Measurements from ENCODE around the gene PPP3CA. TPM values are rescaled to one million over a fixed set of nuclear protein-coding genes. Genes with fewer than 3 reads are reported as not detected.

PPP3CA gene
- total RNA-seq, 1 experiment from 2014 or later: 133 TPM

- DNase-seq (ENCODE audit: low read depth, low spot score) (no peak), ATAC-seq (no peak)
- no peak overlapping the region for H3K9ac ChIP-seq (ENCODE audit: low read length)
- no peak overlapping the region for H3K4me3 ChIP-seq (replicated peaks in 1 of 2; ENCODE audit: low read depth in 1 of 2, low read length in 2 of 2)
- H3K27me3 ChIP-seq (ENCODE audit: insufficient read depth, low read length): no peaks in the 10 kb centered on the region
- no peaks in the 10 kb centered on the region for H3K9me2 ChIP-seq (ENCODE audit: insufficient read depth)
- RAD21 ChIA-PET (ENCODE audit: low non-redundant PET in 1 of 2, low total read pairs in 2 of 2, uncharacterized antibody in 2 of 2, unreplicated experiment in 2 of 2): no interaction called here
- TF ChIP-seq RAD21 (IDR thresholded peaks at IDR 0.05; ENCODE audit: low read depth): no peak
- TF ChIP-seq YY1 (IDR thresholded peaks at IDR 0.05; ENCODE audit: extremely low read depth, insufficient replicate concordance, low read depth, low read length): no peak
- no peak for TF ChIP-seq FOSL1 (IDR thresholded peaks at IDR 0.05; ENCODE audit: low read depth)
- TF ChIP-seq JUND (IDR thresholded peaks at IDR 0.05): no peak
- H3K36me3 ChIP-seq (ENCODE audit: control insufficient read depth in 1 of 2, insufficient read depth in 2 of 2, low read length in 2 of 2): no peaks in the 10 kb centered on the region
- POLR2A ChIA-PET: no interaction called here
- H4K20me1 ChIP-seq (ENCODE audit: insufficient read depth): no peaks in the 10 kb centered on the region
- H3K79me2 ChIP-seq (ENCODE audit: insufficient read depth, low read length): peaks cover 94% of the 10 kb centered on the region
- H3K4me2 ChIP-seq (ENCODE audit: low read length): peak overlapping the region; percentile 62
- intact Hi-C loops (cut with micrococcal nuclease): no loop called here
- BruUV-seq (replicated peaks): no TSS peak
- CTCF ChIA-PET: no interaction called here
- H3K9me3 ChIP-seq (ENCODE audit: control insufficient read depth in 1 of 2, insufficient read depth in 1 of 2, low read depth in 1 of 2, low read length in 2 of 2): no peaks in the 10 kb centered on the region
- H2AFZ ChIP-seq (ENCODE audit: low read depth, low read length, poor library complexity, severe bottlenecking): no peak overlapping the region
- peaks cover 49 to 62% of the 10 kb centered on the region in 2 experiments for H3K4me1 ChIP-seq (ENCODE audit: control insufficient read depth in 1 of 2, insufficient read depth in 2 of 2, low read length in 2 of 2)
- peak overlapping the region; percentile 75; the same call in 1 of the 2 replicates for H3K27ac ChIP-seq (ENCODE audit: low read depth, low read length)
These were observed 107.2 kb downstream of the PPP3CA start for GRCh38 chr4:101240099-101240498.

DNA sequence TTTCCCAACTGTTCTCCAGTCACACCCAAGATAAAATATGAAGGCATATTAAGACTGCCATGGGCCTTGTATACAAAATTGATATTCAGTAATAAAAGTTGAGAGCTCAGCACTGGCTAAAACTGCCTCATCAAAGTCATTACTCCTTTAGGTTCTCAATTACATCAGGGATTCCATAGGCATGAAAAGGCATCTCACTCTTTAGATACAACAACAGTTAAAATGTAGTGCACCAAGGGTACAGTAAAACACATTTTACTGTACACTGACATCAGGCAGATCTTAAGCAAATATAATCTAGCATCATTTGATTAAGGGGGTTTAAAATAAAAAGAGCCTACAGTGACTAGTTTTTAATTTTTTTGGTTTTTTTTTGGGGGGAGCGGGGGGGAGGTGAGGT is 107.7 kb downstream of the PPP3CA start:
- no peaks in the 10 kb centered on the region for H3K27me3 ChIP-seq (ENCODE audit: insufficient read depth, low read length)
- peak overlapping the region; percentile 62 for H3K4me2 ChIP-seq (ENCODE audit: low read length)
- peaks cover 94% of the 10 kb centered on the region for H3K79me2 ChIP-seq (ENCODE audit: insufficient read depth, low read length)
- no peaks in the 10 kb centered on the region for H3K36me3 ChIP-seq (ENCODE audit: control insufficient read depth in 1 of 2, insufficient read depth in 2 of 2, low read length in 2 of 2)
- H2AFZ ChIP-seq (ENCODE audit: low read depth, low read length, poor library complexity, severe bottlenecking): no peak overlapping the region
- H3K27ac ChIP-seq (ENCODE audit: low read depth, low read length): peak overlapping the region; percentile 75
- H3K9ac ChIP-seq (ENCODE audit: low read length): peak overlapping the region; percentile 17; the same call in 1 of the 2 replicates
- H4K20me1 ChIP-seq (ENCODE audit: insufficient read depth): no peaks in the 10 kb centered on the region
- TF ChIP-seq FOSL1 (IDR thresholded peaks at IDR 0.05; ENCODE audit: low read depth) (no peak), SIN3A (IDR thresholded peaks at IDR 0.05; ENCODE audit: low read depth) (no peak), CEBPB (IDR thresholded peaks at IDR 0.05; ENCODE audit: low read depth) (no peak), CBX3 (IDR thresholded peaks at IDR 0.05; ENCODE audit: low read depth) (no peak), RAD21 (IDR thresholded peaks at IDR 0.05; ENCODE audit: low read depth) (no peak), ELF1 (IDR thresholded peaks at IDR 0.05; ENCODE audit: borderline replicate concordance, low read depth) (no peak), ZNF274 (IDR thresholded peaks at IDR 0.05; ENCODE audit: low read depth, low read length) (no peak), EZH2 (IDR thresholded peaks at IDR 0.05) (no peak), TCF7L2 (IDR thresholded peaks at IDR 0.05; ENCODE audit: borderline replicate concordance, extremely low read depth, insufficient read depth, insufficient read length) (no peak), EGR1 (IDR thresholded peaks at IDR 0.05; ENCODE audit: low read depth) (no peak), EZH2phosphoT487 (IDR thresholded peaks at IDR 0.05; ENCODE audit: borderline replicate concordance) (no peak)
- TF ChIP-seq, protein P1, sequence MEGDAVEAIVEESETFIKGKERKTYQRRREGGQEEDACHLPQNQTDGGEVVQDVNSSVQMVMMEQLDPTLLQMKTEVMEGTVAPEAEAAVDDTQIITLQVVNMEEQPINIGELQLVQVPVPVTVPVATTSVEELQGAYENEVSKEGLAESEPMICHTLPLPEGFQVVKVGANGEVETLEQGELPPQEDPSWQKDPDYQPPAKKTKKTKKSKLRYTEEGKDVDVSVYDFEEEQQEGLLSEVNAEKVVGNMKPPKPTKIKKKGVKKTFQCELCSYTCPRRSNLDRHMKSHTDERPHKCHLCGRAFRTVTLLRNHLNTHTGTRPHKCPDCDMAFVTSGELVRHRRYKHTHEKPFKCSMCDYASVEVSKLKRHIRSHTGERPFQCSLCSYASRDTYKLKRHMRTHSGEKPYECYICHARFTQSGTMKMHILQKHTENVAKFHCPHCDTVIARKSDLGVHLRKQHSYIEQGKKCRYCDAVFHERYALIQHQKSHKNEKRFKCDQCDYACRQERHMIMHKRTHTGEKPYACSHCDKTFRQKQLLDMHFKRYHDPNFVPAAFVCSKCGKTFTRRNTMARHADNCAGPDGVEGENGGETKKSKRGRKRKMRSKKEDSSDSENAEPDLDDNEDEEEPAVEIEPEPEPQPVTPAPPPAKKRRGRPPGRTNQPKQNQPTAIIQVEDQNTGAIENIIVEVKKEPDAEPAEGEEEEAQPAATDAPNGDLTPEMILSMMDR (IDR thresholded peaks at IDR 0.05 in 2 of 3, conservative IDR thresholded peaks at IDR 0.05 in 1 of 3; ENCODE audit: borderline replicate concordance in 1 of 3, insufficient read depth in 1 of 3, low read depth in 2 of 3, low read length in 2 of 3): no peak
- TF ChIP-seq, protein P2, sequence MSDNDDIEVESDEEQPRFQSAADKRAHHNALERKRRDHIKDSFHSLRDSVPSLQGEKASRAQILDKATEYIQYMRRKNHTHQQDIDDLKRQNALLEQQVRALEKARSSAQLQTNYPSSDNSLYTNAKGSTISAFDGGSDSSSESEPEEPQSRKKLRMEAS (IDR thresholded peaks at IDR 0.05): no peak
- CTCF ChIA-PET: no interaction called here
- no peaks in the 10 kb centered on the region for H3K9me2 ChIP-seq (ENCODE audit: insufficient read depth)
- intact Hi-C loops (cut with micrococcal nuclease): loop anchor here (5.0 kb wide), 1 partner anchor 108 kb away; the partner anchor contains the start of gene PPP3CA
- no peak for ATAC-seq
- no peak for DNase-seq (ENCODE audit: low read depth, low spot score)
- POLR2A ChIA-PET: no interaction called here
- RAD21 ChIA-PET (ENCODE audit: low non-redundant PET in 1 of 2, low total read pairs in 2 of 2, uncharacterized antibody in 2 of 2, unreplicated experiment in 2 of 2): interaction anchor here in 1 of 2 experiments (0.7 kb wide), 1 partner anchor 100 kb away, joined by 3 read pairs; no protein-coding TSS in a partner anchor
- H3K4me3 ChIP-seq (replicated peaks in 1 of 2; ENCODE audit: low read depth in 1 of 2, low read length in 2 of 2): 0 out of 4 replicates have a peak overlapping the region, but pooled peaks of 1 of the 2 experiments have one; percentile 16
- H3K4me1 ChIP-seq (ENCODE audit: control insufficient read depth in 1 of 2, insufficient read depth in 2 of 2, low read length in 2 of 2): peaks cover 49 to 62% of the 10 kb centered on the region in 2 experiments
- H3K9me3 ChIP-seq (ENCODE audit: control insufficient read depth in 1 of 2, insufficient read depth in 1 of 2, low read depth in 1 of 2, low read length in 2 of 2): no peaks in the 10 kb centered on the region
- BruUV-seq (replicated peaks): no TSS peak

Data from HCT116 (cell line).